ENCODE measurements around the gene DNAH8.

GRCh38 chr6:38738261-38738660 is 23.1 kb downstream of the DNAH8 start:
- TF ChIP-seq, protein P1, sequence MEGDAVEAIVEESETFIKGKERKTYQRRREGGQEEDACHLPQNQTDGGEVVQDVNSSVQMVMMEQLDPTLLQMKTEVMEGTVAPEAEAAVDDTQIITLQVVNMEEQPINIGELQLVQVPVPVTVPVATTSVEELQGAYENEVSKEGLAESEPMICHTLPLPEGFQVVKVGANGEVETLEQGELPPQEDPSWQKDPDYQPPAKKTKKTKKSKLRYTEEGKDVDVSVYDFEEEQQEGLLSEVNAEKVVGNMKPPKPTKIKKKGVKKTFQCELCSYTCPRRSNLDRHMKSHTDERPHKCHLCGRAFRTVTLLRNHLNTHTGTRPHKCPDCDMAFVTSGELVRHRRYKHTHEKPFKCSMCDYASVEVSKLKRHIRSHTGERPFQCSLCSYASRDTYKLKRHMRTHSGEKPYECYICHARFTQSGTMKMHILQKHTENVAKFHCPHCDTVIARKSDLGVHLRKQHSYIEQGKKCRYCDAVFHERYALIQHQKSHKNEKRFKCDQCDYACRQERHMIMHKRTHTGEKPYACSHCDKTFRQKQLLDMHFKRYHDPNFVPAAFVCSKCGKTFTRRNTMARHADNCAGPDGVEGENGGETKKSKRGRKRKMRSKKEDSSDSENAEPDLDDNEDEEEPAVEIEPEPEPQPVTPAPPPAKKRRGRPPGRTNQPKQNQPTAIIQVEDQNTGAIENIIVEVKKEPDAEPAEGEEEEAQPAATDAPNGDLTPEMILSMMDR (conservative IDR thresholded peaks at IDR 0.05 in 1 of 2, IDR thresholded peaks at IDR 0.05 in 1 of 2; ENCODE audit: extremely low read depth in 1 of 2, insufficient read depth in 1 of 2, low read depth in 1 of 2, low read length in 2 of 2), result no peak
- no peak for TF ChIP-seq EZH2 (IDR thresholded peaks at IDR 0.05; ENCODE audit: borderline replicate concordance, low read length)
